Measurements from ENCODE around the gene ZC2HC1B. TPM values are rescaled to one million over a fixed set of nuclear protein-coding genes. Genes with fewer than 3 reads are reported as not detected.
"Not testable (repeated sequence)": the region's sequence is repeated elsewhere in the genome, so short reads cannot be mapped to it uniquely, and the experiment has no call there.

ZC2HC1B gene
- total RNA-seq, 2 experiments from 2014 or later: not detected

DNA sequence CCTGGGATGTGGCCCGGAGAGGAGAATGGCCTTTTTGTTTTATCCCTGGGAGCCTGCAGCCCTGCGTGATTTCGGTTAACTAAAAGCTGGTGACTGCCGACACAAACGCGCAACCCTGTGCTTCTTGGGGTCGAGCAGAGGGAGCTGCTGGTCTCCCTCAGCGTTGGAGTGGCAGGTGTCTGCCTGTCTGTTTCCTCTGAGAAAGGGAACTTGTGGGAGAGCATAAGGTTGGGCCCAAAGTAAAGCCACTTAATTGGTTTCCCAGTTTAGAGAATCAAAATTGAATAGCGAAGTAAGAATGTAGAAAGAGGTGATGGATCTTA is 20.6 kb upstream of the ZC2HC1B start:
- no peaks in the 10 kb centered on the region for H3K9me3 Mint-ChIP-seq
- H3K36me3 Mint-ChIP-seq (ENCODE audit: low read depth): peaks cover 57% of the 10 kb centered on the region
- no peaks in the 10 kb centered on the region for H3K27me3 ChIP-seq (ENCODE audit: control insufficient read depth in 1 of 2, insufficient read depth in 2 of 2, low read length in 2 of 2)
- H3K4me3 Mint-ChIP-seq: peak overlapping the region; percentile 98
- ATAC-seq (ENCODE audit: poor library complexity) (peak; percentile 22), DNase-seq (peak in 3 of 14 experiments; percentile 3 to 32 (median 17))
- H3K4me1 ChIP-seq (ENCODE audit: insufficient read depth, low read length): peaks cover 23% of the 10 kb centered on the region
- no peaks in the 10 kb centered on the region for H3K9me3 ChIP-seq (ENCODE audit: control insufficient read depth in 1 of 2, insufficient read depth in 1 of 2, low read length in 2 of 2)
- peak overlapping the region; percentile 88 to 95 for H3K27ac ChIP-seq (ENCODE audit: low read depth in 1 of 2, low read length in 2 of 2)
- ChIA-PET POLR2A (interaction anchor here (0.5 to 2.1 kb wide), 17 partner anchors 11 to 1971 kb away, joined by 3 to 18 read pairs (median 4); partner anchors contain the start of genes ADAT2, FBXO30, FUCA2 and PEX3), CTCF (interaction anchor here (1.3 to 1.6 kb wide), 4 partner anchors 96 to 393 kb away, joined by 3 to 7 read pairs (median 5); partner anchors contain the start of genes ADAT2 and PEX3)
- no peaks in the 10 kb centered on the region for H3K27me3 Mint-ChIP-seq
- peaks cover 41% of the 10 kb centered on the region for H3K4me1 Mint-ChIP-seq (ENCODE audit: low read depth)
- TF ChIP-seq, protein P1, sequence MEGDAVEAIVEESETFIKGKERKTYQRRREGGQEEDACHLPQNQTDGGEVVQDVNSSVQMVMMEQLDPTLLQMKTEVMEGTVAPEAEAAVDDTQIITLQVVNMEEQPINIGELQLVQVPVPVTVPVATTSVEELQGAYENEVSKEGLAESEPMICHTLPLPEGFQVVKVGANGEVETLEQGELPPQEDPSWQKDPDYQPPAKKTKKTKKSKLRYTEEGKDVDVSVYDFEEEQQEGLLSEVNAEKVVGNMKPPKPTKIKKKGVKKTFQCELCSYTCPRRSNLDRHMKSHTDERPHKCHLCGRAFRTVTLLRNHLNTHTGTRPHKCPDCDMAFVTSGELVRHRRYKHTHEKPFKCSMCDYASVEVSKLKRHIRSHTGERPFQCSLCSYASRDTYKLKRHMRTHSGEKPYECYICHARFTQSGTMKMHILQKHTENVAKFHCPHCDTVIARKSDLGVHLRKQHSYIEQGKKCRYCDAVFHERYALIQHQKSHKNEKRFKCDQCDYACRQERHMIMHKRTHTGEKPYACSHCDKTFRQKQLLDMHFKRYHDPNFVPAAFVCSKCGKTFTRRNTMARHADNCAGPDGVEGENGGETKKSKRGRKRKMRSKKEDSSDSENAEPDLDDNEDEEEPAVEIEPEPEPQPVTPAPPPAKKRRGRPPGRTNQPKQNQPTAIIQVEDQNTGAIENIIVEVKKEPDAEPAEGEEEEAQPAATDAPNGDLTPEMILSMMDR (IDR thresholded peaks at IDR 0.05): no peak
- peak overlapping the region; percentile 98 for H3K27ac Mint-ChIP-seq
- intact Hi-C loops (cut with DNase I, micrococcal nuclease): loop anchor here (1.0 to 10.0 kb wide), 10 partner anchors 219 to 1696 kb away; partner anchors contain the start of genes ADAT2 (in 2 of the 2), PEX3 (in 2 of the 2), AIG1 (in 1 of the 2) and NMBR (in 1 of the 2)
- peak overlapping the region; percentile 90 for H3K4me3 ChIP-seq (ENCODE audit: low read length)
- peaks cover 37% of the 10 kb centered on the region for H3K36me3 ChIP-seq (ENCODE audit: insufficient read depth, low read length)

- Mint-ChIP-seq H3K27ac (peak overlapping the region; percentile 98), H3K9me3 (no peaks in the 10 kb centered on the region), H3K4me3 (peak overlapping the region; percentile 98), H3K36me3 (ENCODE audit: low read depth) (peaks cover 61% of the 10 kb centered on the region), H3K27me3 (no peaks in the 10 kb centered on the region), H3K4me1 (ENCODE audit: low read depth) (peaks cover 44% of the 10 kb centered on the region)
- POLR2A ChIA-PET: interaction anchor here (0.8 to 2.1 kb wide), 9 partner anchors 211 to 1971 kb away, joined by 3 to 18 read pairs (median 7); partner anchors contain the start of genes ADAT2, FBXO30, FUCA2 and PEX3
- Histone ChIP-seq H3K27me3 (ENCODE audit: control insufficient read depth in 1 of 2, insufficient read depth in 2 of 2, low read length in 2 of 2) (no peaks in the 10 kb centered on the region), H3K36me3 (ENCODE audit: insufficient read depth, low read length) (peaks cover 40% of the 10 kb centered on the region), H3K27ac (ENCODE audit: low read depth in 1 of 2, low read length in 2 of 2) (peak overlapping the region; percentile 88 to 95), H3K4me3 (ENCODE audit: low read length) (peak overlapping the region; percentile 90), H3K9me3 (ENCODE audit: control insufficient read depth in 1 of 2, insufficient read depth in 1 of 2, low read length in 2 of 2) (no peaks in the 10 kb centered on the region), H3K4me1 (ENCODE audit: insufficient read depth, low read length) (peaks cover 23% of the 10 kb centered on the region)
- CTCF ChIA-PET: interaction anchor here (1.1 to 1.4 kb wide), 4 partner anchors 96 to 394 kb away, joined by 3 to 6 read pairs (median 4); partner anchors contain the start of genes ADAT2 and PEX3
- ATAC-seq (ENCODE audit: poor library complexity): no peak
- intact Hi-C loops (cut with DNase I, micrococcal nuclease): loop anchor here (5.0 to 10.0 kb wide), 9 partner anchors 218 to 1697 kb away; partner anchors contain the start of genes ADAT2 (in 2 of the 2), PEX3 (in 2 of the 2), AIG1 (in 1 of the 2) and NMBR (in 1 of the 2)
- TF ChIP-seq, protein P1 (IDR thresholded peaks at IDR 0.05): no peak
- peak in 2 of 14 experiments; percentile 23 to 32 for DNase-seq
These were observed 20.3 kb upstream of the ZC2HC1B start for GRCh38 chr6:143844006-143844405.

DNA sequence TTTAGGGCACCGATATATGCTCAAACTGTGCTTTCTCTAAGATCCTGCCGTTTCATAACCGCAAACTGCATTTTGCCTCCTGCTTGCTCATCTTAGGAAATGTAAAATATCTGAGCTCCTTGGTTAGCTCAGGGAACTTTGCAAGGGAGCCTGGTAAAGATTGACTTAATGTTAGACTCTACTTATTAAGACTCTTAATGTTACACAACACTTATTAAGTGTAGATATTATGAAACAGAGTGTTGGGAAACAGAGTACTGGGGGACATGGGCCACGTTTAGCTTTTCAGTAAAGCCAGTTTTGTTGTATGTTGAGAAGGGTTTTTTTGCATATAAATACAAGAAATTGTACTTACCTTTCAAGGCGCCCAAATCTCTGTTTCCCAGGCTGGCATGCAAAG is 19.2 kb upstream of the ZC2HC1B start:
- Mint-ChIP-seq H3K36me3 (ENCODE audit: low read depth) (peaks cover 71% of the 10 kb centered on the region), H3K4me3 (peak overlapping the region; percentile 75), H3K27me3 (no peaks in the 10 kb centered on the region), H3K27ac (no peak overlapping the region), H3K9me3 (no peaks in the 10 kb centered on the region), H3K4me1 (ENCODE audit: low read depth) (peaks cover 55% of the 10 kb centered on the region)
- Histone ChIP-seq H3K27ac (ENCODE audit: low read depth in 1 of 2, low read length in 2 of 2) (no peak overlapping the region), H3K36me3 (ENCODE audit: insufficient read depth, low read length) (peaks cover 51% of the 10 kb centered on the region), H3K4me3 (ENCODE audit: low read length) (no peak overlapping the region), H3K9me3 (ENCODE audit: control insufficient read depth in 1 of 2, insufficient read depth in 1 of 2, low read length in 2 of 2) (no peaks in the 10 kb centered on the region), H3K27me3 (ENCODE audit: control insufficient read depth in 1 of 2, insufficient read depth in 2 of 2, low read length in 2 of 2) (no peaks in the 10 kb centered on the region), H3K4me1 (ENCODE audit: insufficient read depth, low read length) (peaks cover 23% of the 10 kb centered on the region)
- POLR2A ChIA-PET: no interaction called here
- TF ChIP-seq, protein P1 (IDR thresholded peaks at IDR 0.05): no peak
- ATAC-seq (ENCODE audit: poor library complexity) (no peak), DNase-seq (no peak)
- CTCF ChIA-PET: interaction anchor here (1.1 kb wide), 1 partner anchor 269 kb away, joined by 3 read pairs; no protein-coding TSS in a partner anchor
- intact Hi-C loops (cut with DNase I, micrococcal nuclease): loop anchor here in 1 of 2 experiments (10.0 kb wide), 1 partner anchor 370 kb away; no protein-coding TSS in a partner anchor

DNA sequence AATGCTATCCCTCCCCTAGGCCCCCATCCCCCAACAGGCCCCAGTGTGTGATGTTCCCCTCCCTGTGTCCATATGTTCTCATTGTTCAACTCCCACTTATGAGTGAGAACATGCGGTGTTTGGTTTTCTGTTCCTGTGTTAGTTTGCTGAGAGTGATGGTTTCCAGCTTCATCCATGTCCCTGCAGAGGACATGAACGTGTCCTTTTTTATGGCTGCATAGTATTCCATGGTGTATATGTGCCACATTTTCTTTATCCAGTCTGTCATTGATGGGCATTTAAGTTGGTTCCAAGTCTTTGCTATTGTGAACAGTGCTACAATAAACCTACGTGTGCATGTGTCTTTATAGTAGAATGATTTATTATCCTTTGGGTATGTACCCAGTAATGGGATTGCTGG is 12.6 kb upstream of the ZC2HC1B start:
- H3K27ac Mint-ChIP-seq; intact Hi-C loops (cut with DNase I, micrococcal nuclease); H3K4me3 Mint-ChIP-seq; H3K9me3 Mint-ChIP-seq; H3K27me3 Mint-ChIP-seq; H3K4me1 ChIP-seq (ENCODE audit: insufficient read depth, low read length); H3K27ac ChIP-seq (ENCODE audit: low read depth in 1 of 2, low read length in 2 of 2); CTCF ChIA-PET; H3K4me3 ChIP-seq (ENCODE audit: low read length); H3K27me3 ChIP-seq (ENCODE audit: control insufficient read depth in 1 of 2, insufficient read depth in 2 of 2, low read length in 2 of 2); DNase-seq; ATAC-seq (ENCODE audit: poor library complexity); POLR2A ChIA-PET; H3K9me3 ChIP-seq (ENCODE audit: control insufficient read depth in 1 of 2, insufficient read depth in 1 of 2, low read length in 2 of 2): not testable (repeated sequence)
- peaks cover 56% of the 10 kb centered on the region for H3K4me1 Mint-ChIP-seq (ENCODE audit: low read depth)
- peaks cover 99% of the 10 kb centered on the region for H3K36me3 Mint-ChIP-seq (ENCODE audit: low read depth)
- H3K36me3 ChIP-seq (ENCODE audit: insufficient read depth, low read length): peaks cover 70% of the 10 kb centered on the region

GRCh38 chr6:143855057-143855456 is 9.2 kb upstream of the ZC2HC1B start:
- Mint-ChIP-seq H3K36me3 (ENCODE audit: low read depth) (peaks cover 100% of the 10 kb centered on the region), H3K4me1 (ENCODE audit: low read depth) (peaks cover 34% of the 10 kb centered on the region)
- H3K27me3 ChIP-seq (ENCODE audit: control insufficient read depth in 1 of 2, insufficient read depth in 2 of 2, low read length in 2 of 2); POLR2A ChIA-PET; H3K4me1 ChIP-seq (ENCODE audit: insufficient read depth, low read length); ATAC-seq (ENCODE audit: poor library complexity); CTCF ChIA-PET; H3K9me3 Mint-ChIP-seq; H3K4me3 Mint-ChIP-seq; H3K4me3 ChIP-seq (ENCODE audit: low read length); H3K9me3 ChIP-seq (ENCODE audit: control insufficient read depth in 1 of 2, insufficient read depth in 1 of 2, low read length in 2 of 2); H3K27ac Mint-ChIP-seq; H3K27me3 Mint-ChIP-seq; H3K27ac ChIP-seq (ENCODE audit: low read depth in 1 of 2, low read length in 2 of 2); DNase-seq; intact Hi-C loops (cut with DNase I, micrococcal nuclease): not testable (repeated sequence)
- H3K36me3 ChIP-seq (ENCODE audit: insufficient read depth, low read length): peaks cover 70% of the 10 kb centered on the region
